Kidney epithelial cell (primary cell): ENCODE results near the gene WDR41. TPM values are rescaled to one million over a fixed set of nuclear protein-coding genes. Genes with fewer than 3 reads are reported as not detected.
"Not testable (repeated sequence)": the region's sequence is repeated elsewhere in the genome, so short reads cannot be mapped to it uniquely, and the experiment has no call there.

Experiments used
- DNase-seq: peaks from one replicate; pipeline ENCODE4 v3.0.0-alpha.2; 2010; ENCODE audit warnings: low read depth
- H3K27me3 ChIP-seq: 2 replicates; pipeline ENCODE4 v1.6.0; 2011; ENCODE audit warnings: low read length; ENCODE audit not compliant: control insufficient read depth, insufficient read depth
- H3K36me3 ChIP-seq: 2 replicates; pipeline ENCODE4 v1.5.1; 2011; ENCODE audit warnings: low read length; ENCODE audit not compliant: control insufficient read depth, insufficient read depth
- H3K4me3 ChIP-seq: 2 replicates; pipeline ENCODE4 v1.5.1; 2011; ENCODE audit warnings: low read depth, mild to moderate bottlenecking, control low read depth, low read length
- total RNA-seq: library from RNA; depleted of rRNA; stranded (reverse); fragments of >200 nt; gene quantifications from 2 replicates; pipeline ENCODE4 v1.2.3, GENCODE V29; 2015
- TF ChIP-seq, protein P1 (sequence below): IDR thresholded peaks from 2 replicates; pipeline ENCODE4 v1.5.1; 2011; ENCODE audit warnings: mild to moderate bottlenecking, moderate library complexity, low read length, control low read depth, inconsistent platforms; ENCODE audit not compliant: insufficient read depth, poor library complexity, severe bottlenecking

Gene WDR41, protein sequence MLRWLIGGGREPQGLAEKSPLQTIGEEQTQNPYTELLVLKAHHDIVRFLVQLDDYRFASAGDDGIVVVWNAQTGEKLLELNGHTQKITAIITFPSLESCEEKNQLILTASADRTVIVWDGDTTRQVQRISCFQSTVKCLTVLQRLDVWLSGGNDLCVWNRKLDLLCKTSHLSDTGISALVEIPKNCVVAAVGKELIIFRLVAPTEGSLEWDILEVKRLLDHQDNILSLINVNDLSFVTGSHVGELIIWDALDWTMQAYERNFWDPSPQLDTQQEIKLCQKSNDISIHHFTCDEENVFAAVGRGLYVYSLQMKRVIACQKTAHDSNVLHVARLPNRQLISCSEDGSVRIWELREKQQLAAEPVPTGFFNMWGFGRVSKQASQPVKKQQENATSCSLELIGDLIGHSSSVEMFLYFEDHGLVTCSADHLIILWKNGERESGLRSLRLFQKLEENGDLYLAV
- total RNA-seq: 68.6 and 92.0 TPM in 2 replicates

DNA sequence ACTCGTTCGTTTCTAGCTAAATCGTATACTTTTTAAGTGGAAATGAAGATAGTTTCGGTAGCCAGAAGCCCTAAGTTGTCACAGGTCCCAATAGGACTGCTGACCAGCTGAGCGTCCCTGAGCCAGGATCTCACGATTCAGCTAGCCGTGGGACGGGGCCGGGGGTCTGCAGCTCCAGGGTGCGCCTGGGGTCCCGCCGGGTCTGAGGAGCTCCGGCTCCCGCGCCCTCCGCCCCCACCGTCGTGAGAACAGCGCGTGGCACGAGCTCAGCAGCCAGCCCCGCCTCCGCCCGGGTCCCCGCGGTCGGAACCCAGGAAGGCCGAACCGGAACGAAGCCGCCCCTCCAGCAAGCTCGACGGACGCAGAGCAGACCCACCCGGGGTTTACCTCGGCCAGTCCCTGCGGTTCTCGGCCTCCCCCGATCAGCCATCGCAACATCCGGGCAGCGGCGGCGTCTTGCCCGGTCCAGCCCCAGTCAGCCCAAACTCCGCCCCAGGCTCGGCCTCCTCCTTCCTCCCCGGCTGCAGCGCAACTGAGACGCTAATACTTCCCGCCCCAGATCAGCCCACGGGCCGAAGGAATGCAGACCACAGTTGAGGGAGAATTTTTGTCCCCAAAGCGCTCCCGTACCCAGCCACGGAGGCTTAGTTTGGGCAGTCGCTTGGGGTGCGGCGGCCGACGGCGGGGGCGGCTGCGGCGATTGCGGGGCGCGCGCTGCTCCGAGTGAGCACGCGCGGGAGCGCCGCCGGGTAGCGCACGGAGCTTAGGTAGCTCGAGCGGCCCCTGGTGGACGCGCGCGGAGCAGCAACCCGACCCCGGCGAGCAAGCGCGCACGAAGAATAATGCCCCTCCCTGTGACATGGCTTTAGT, at the start of gene WDR41:
Gene WDR41 (minus strand): TSS at position 534 of the 870 bp plus-strand sequence. CDS start 96 bp downstream, at position 438.
- Histone ChIP-seq H3K27me3 (no peaks in the 10 kb centered on the region), H3K4me3 (peak within 1 kb of the TSS; percentile 94), H3K36me3 (no peaks in the 10 kb centered on the region)
- peak; percentile 77 for DNase-seq
- TF ChIP-seq, protein P1, sequence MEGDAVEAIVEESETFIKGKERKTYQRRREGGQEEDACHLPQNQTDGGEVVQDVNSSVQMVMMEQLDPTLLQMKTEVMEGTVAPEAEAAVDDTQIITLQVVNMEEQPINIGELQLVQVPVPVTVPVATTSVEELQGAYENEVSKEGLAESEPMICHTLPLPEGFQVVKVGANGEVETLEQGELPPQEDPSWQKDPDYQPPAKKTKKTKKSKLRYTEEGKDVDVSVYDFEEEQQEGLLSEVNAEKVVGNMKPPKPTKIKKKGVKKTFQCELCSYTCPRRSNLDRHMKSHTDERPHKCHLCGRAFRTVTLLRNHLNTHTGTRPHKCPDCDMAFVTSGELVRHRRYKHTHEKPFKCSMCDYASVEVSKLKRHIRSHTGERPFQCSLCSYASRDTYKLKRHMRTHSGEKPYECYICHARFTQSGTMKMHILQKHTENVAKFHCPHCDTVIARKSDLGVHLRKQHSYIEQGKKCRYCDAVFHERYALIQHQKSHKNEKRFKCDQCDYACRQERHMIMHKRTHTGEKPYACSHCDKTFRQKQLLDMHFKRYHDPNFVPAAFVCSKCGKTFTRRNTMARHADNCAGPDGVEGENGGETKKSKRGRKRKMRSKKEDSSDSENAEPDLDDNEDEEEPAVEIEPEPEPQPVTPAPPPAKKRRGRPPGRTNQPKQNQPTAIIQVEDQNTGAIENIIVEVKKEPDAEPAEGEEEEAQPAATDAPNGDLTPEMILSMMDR: peak; percentile 79

GRCh38 chr5:77531297-77531696, 39.2 kb upstream of the WDR41 start:
- DNase-seq: no peak
- H3K27me3 ChIP-seq: no peaks in the 10 kb centered on the region
- no peak overlapping the region for H3K4me3 ChIP-seq
- TF ChIP-seq, protein P1: no peak
- no peaks in the 10 kb centered on the region for H3K36me3 ChIP-seq

DNA sequence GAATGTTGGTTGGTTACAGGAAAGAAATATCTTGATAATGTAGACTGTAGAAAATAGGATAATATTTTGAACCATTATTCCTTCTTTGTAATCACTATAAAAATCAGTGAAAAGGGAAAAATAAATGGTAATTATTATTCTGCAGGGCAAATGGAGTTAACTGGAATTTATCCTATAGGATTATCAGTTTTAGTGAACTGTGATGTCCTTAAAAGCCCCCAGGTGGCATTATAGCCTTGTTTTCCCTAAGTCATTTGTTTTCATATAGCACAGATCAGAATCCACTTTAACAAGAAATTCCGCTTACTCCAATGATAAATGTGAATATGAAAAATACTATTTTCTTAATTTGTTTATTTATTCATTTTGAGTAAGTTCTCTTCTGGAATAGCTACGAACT, 26.2 kb upstream of the WDR41 start:
- Histone ChIP-seq H3K36me3 (no peaks in the 10 kb centered on the region), H3K4me3 (no peak overlapping the region), H3K27me3 (no peaks in the 10 kb centered on the region)
- DNase-seq: no peak
- TF ChIP-seq, protein P1: peak; percentile 32

DNA sequence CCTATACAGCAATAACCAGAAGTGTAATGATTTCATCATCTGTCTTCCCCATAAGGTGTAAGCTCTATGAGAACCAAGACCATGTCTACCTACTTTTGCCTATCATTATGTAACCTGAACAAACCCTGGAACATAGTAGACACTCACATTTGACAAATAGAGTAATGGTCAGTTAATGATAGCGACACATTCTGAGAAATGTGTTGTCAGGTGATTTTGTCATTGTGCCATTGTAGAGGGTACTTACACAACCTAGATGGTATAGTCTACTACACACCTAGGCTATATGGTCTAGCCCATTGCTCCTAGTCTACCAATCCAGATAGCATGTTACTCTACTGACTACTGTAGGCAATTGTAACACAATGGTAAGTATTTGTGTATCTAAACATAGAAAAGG, 22.3 kb upstream of the WDR41 start:
- no peaks in the 10 kb centered on the region for H3K27me3 ChIP-seq
- H3K4me3 ChIP-seq: no peak overlapping the region
- no peak for DNase-seq
- TF ChIP-seq, protein P1: no peak
- no peaks in the 10 kb centered on the region for H3K36me3 ChIP-seq

- no peak for DNase-seq
- Histone ChIP-seq H3K27me3 (no peaks in the 10 kb centered on the region), H3K36me3 (no peaks in the 10 kb centered on the region), H3K4me3 (no peak overlapping the region)
- TF ChIP-seq, protein P1: no peak
These were observed 21.2 kb upstream of the WDR41 start for GRCh38 chr5:77513321-77513720.

DNA sequence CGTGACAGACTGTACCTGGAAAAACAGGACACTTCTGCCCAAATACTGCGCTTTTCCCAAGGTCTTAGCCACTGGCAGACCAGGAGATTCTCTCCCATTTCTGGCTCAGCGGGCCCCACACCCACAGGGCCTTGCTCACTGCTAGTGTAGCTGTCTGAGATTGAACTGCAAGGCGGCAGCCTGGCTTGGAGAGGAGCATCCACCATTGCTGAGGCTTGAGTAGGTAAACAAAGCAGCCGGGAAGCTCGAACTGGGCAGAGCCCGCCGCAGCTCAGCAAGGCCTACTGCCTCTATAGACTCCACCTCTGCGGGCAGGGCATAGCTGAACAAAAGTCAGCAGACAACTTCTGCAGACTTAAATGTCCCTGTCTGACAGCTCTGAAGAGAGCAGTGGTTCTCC, 9.0 kb upstream of the WDR41 start:
- H3K36me3 ChIP-seq, H3K4me3 ChIP-seq, DNase-seq, H3K27me3 ChIP-seq: not testable (repeated sequence)
